Erythroblast (primary cell): ENCODE data around the gene CHEK2.

ENCODE experiments used
- DNase-seq, 2 experiments: peaks; one replicate each; lab custom pipeline; 2025; lab: John Stamatoyannopoulos, UW
- GATA1 ChIP-seq: IDR thresholded peaks from 2 replicates; pipeline ENCODE4 v1.6.1; 2011; ENCODE audit warnings: low read depth, mild to moderate bottlenecking, control low read depth, low read length, moderate library complexity
- POLR2A ChIP-seq: IDR thresholded peaks from 2 replicates; pipeline ENCODE4 v1.6.1; 2011; ENCODE audit warnings: mild to moderate bottlenecking, low read length

CHEK2 gene

GRCh38 chr22:28650463-28650862 lies 91.2 kb downstream of the CHEK2 start:
- DNase-seq: no peak
- TF ChIP-seq POLR2A (no peak), GATA1 (no peak)

- DNase-seq: no peak
- TF ChIP-seq GATA1: no peak
- TF ChIP-seq POLR2A: no peak
Measured at GRCh38 chr22:28648792-28649191, 92.8 kb downstream of the CHEK2 start.

- no peak for DNase-seq
- no peak for TF ChIP-seq POLR2A
Measured at GRCh38 chr22:28647216-28647615, 94.4 kb downstream of the CHEK2 start.

DNA sequence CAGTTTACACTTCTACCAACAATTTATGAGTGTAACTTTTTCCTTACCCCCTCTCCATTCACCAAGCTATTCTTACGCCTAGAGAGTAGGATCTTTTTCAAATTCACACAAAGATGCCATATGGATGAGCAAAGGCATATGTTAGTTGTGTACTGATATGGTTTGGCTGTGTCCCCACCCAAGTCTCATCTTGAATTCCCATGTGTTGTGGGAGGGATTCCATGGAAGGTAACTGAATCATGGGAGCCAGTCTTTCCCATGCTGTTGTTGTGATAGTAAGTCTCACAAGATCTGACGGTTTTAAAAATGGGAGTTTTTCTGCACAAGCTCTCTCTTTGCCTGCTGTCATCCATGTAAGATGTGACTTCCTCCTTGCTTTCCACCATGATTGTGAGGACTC lies 102.3 kb downstream of the CHEK2 start:
- no peak for DNase-seq
- TF ChIP-seq POLR2A (no peak), GATA1 (no peak)
